Adrenal gland (tissue), 12 donors: ENCODE data around the gene AFAP1L1. TPM values are rescaled to one million over a fixed set of nuclear protein-coding genes. Genes with fewer than 3 reads are reported as not detected.

Experiments used
- DNase-seq, 7 donors: peaks; one replicate each; pipeline ENCODE4 v3.0.0-alpha.2; 2019 to 2020
- H3K27ac ChIP-seq, 5 donors: fragments of 200-600 bp; sonication (generic) in 4 of 5; 1 replicate in 3 of 5; 2 replicates in 2 of 5; pipeline versions ENCODE4 v1.5.1 to v1.8.0; 2016 to 2020; ENCODE audit warnings: mild to moderate bottlenecking in 1 of 5
- H3K27me3 ChIP-seq: fragments of 200-600 bp; 2 replicates; pipeline ENCODE4 v1.8.0; 2021
- H3K36me3 ChIP-seq, 2 donors: fragments of 200-600 bp; replicated peaks in 1 of 2; 1 replicate in 1 of 2; 2 replicates in 1 of 2; pipeline versions ENCODE4 v1.5.1 to v1.8.0; 2018 to 2022
- H3K4me1 ChIP-seq, 2 donors: fragments of 200-600 bp; replicated peaks in 1 of 2; 1 replicate in 1 of 2; 2 replicates in 1 of 2; pipeline versions ENCODE4 v1.5.1 to v1.8.0; 2018 to 2021
- H3K4me3 ChIP-seq, 4 donors: fragments of 200-600 bp; sonication (generic) in 3 of 4; one replicate each; pipeline ENCODE4 v1.5.1; 2016 to 2018
- H3K9me3 ChIP-seq, 3 donors: fragments of 200-600 bp; sonication (generic) in 1 of 3; replicated peaks in 1 of 3; 1 replicate in 2 of 3; 2 replicates in 1 of 3; pipeline versions ENCODE4 v1.5.1 to v1.8.0; 2016 to 2021
- CTCF ChIP-seq, 6 experiments: fragments of 450-650 bp in 4 of 6; fragments of 200-600 bp in 2 of 6; sonication (generic) in 1 of 6; IDR thresholded peaks; 1 replicate in 5 of 6; 2 replicates in 1 of 6; pipeline versions ENCODE4 v1.5.1 to v1.8.0; 2016 to 2021; ENCODE audit warnings: antibody characterized with exemption in 6 of 6, mild to moderate bottlenecking in 2 of 6, moderate library complexity in 1 of 6
- POLR2A ChIP-seq, 2 donors: fragments of 450-650 bp; IDR thresholded peaks; one replicate each; pipeline ENCODE4 v1.6.1; 2017; ENCODE audit warnings: antibody characterized with exemption in 2 of 2, mild to moderate bottlenecking in 2 of 2, moderate library complexity in 1 of 2
- WGBS, 4 donors: extraction: QIAGEN DNeasy Blood & Tissue Kit in 2 of 4; methylation state at CpG; one replicate each; pipeline versions ENCODE4 v1.1.5 to v1.1.7; 2013 to 2017; 5-methylcytosine and 5-hydroxymethylcytosine counted together
- intact Hi-C, 2 donors: fragments of 100-400 bp; cut with DNase I; formaldehyde crosslinking; loops; one replicate each; pipeline versions ENCODE4 v1.14.1 to v1.15.0; 2022 to 2023
- polyA plus RNA-seq, 3 donors: library from polyadenylated mRNA; stranded (reverse); fragments of 200-250 nt in 2 of 3; fragments of 350-450 nt in 1 of 3; fragmentation: Illumina TruSeq in 1 of 3; extraction: RNeasy Lipid Tissue Mini Kit (QIAGEN cat#74804) in 1 of 3; gene quantifications; one replicate each; pipeline ENCODE4 v1.2.3, GENCODE V29; 2013 to 2014
- total RNA-seq, 9 donors: library from RNA; depleted of rRNA in 4 of 9; stranded (reverse); fragments of >200 nt in 4 of 9; fragments of 120-200 nt in 1 of 9; fragmentation: NEBNext Ultra II Directional in 1 of 9; extraction: Animal tissue kit (Norgen Biotek cat#: 25700) in 1 of 9; gene quantifications; one replicate each; pipeline versions ENCODE4 v1.1.0 to v1.2.4, GENCODE V29; 2013 to 2023
- donor health status: healthy with polysubstance abuse.
- donor health status: Bipolar disorder and iron deficiency.
- donor health status: DM: yes; HTN: yes; CAD: no.
- donor health status: DM: no; HTN: no; CAD: no.
- donor health status: DM: no; HTN: no; CAD: no.
- donor health status: DM: yes; HTN: yes; CAD: no.

The AFAP1L1 gene
- total and polyA plus RNA-seq, 12 donors: 4.3 to 13.4 (median 9.3) TPM

- Histone ChIP-seq H3K4me3 (no peak overlapping the region), H3K36me3 (no peaks in the 10 kb centered on the region), H3K4me1 (no peaks in the 10 kb centered on the region), H3K27me3 (no peaks in the 10 kb centered on the region), H3K27ac (no peak overlapping the region), H3K9me3 (no peaks in the 10 kb centered on the region)
- intact Hi-C loops: no loop called here
- no peak for TF ChIP-seq CTCF (IDR thresholded peaks at IDR 0.05)
- no peak for TF ChIP-seq POLR2A (IDR thresholded peaks at IDR 0.05)
- DNase-seq: no peak
- WGBS, 4 donors: 52 to 67% (median 61%) methylated on average over 4 of the region's 4 CpGs
Observed at GRCh38 chr5:149237662-149238061, 34.0 kb upstream of the AFAP1L1 start.

- WGBS, 4 donors: 33 to 80% (median 55%) methylated on average over 1 to 2 of the region's 2 CpGs
- intact Hi-C loops: no loop called here
- H3K36me3 ChIP-seq: no peaks in the 10 kb centered on the region
Observed at GRCh38 chr5:149238540-149238939, 33.1 kb upstream of the AFAP1L1 start.

GRCh38 chr5:149239917-149240316 is 31.7 kb upstream of the AFAP1L1 start:
- Histone ChIP-seq H3K4me3 (no peak overlapping the region), H3K27ac (no peak overlapping the region), H3K36me3 (no peaks in the 10 kb centered on the region), H3K9me3 (no peaks in the 10 kb centered on the region), H3K4me1 (no peaks in the 10 kb centered on the region), H3K27me3 (no peaks in the 10 kb centered on the region)
- TF ChIP-seq CTCF (IDR thresholded peaks at IDR 0.05): no peak
- TF ChIP-seq POLR2A (IDR thresholded peaks at IDR 0.05): no peak
- intact Hi-C loops: no loop called here
- DNase-seq: no peak
- 46 to 80% (median 69%) methylated on average over 2 of the region's 2 CpGs for WGBS, 4 donors

More at GRCh38 chr5:149238540-149238939, 33.1 kb upstream of the AFAP1L1 start:
- H3K27ac ChIP-seq: no peak overlapping the region
- no peaks in the 10 kb centered on the region for H3K4me1 ChIP-seq
- TF ChIP-seq CTCF (IDR thresholded peaks at IDR 0.05): no peak
- TF ChIP-seq POLR2A (IDR thresholded peaks at IDR 0.05): no peak
- no peaks in the 10 kb centered on the region for H3K9me3 ChIP-seq
- no peak overlapping the region for H3K4me3 ChIP-seq
- no peak for DNase-seq
- H3K27me3 ChIP-seq: no peaks in the 10 kb centered on the region

- intact Hi-C loops: no loop called here
- peak in 4 of 7 donors; percentile 21 to 55 (median 28) for DNase-seq
Observed at GRCh38 chr5:149240354-149240998, 31.2 kb upstream of the AFAP1L1 start.

More at GRCh38 chr5:149240354-149240998, 31.2 kb upstream of the AFAP1L1 start:
- H3K27me3 ChIP-seq: no peaks in the 10 kb centered on the region
- TF ChIP-seq POLR2A (IDR thresholded peaks at IDR 0.05) (no peak), CTCF (IDR thresholded peaks at IDR 0.05) (no peak)
- H3K36me3 ChIP-seq: no peaks in the 10 kb centered on the region
- no peaks in the 10 kb centered on the region for H3K4me1 ChIP-seq
- H3K9me3 ChIP-seq: no peaks in the 10 kb centered on the region
- H3K4me3 ChIP-seq: no peak overlapping the region
- 68 to 80% (median 69%) methylated on average over 13 of the region's 13 CpGs for WGBS, 4 donors
- no peak overlapping the region for H3K27ac ChIP-seq
